NCI-H146 treated with DMSO at 0.1 percent for 48 hours (cell line): Measurements from ENCODE around the gene AOAH.

ENCODE experiments used
- DNase-seq: peaks from one replicate; lab custom pipeline; 2025; ENCODE audit not compliant: unreplicated experiment; lab: John Stamatoyannopoulos, UW

Gene AOAH

GRCh38 chr7:36692456-36692855 lies 31.8 kb downstream of the AOAH start:
- no peak for DNase-seq

- DNase-seq = no peak
These were observed 32.3 kb downstream of the AOAH start for GRCh38 chr7:36691983-36692382.

- no peak for DNase-seq
These were observed 33.6 kb downstream of the AOAH start for GRCh38 chr7:36690514-36691187.

- DNase-seq = no peak
These were observed 34.3 kb downstream of the AOAH start for GRCh38 chr7:36690041-36690440.

- no peak for DNase-seq
These were observed 37.8 kb downstream of the AOAH start for GRCh38 chr7:36686499-36686898.

GRCh38 chr7:36684954-36685353 lies 39.3 kb downstream of the AOAH start:
- no peak for DNase-seq

DNA sequence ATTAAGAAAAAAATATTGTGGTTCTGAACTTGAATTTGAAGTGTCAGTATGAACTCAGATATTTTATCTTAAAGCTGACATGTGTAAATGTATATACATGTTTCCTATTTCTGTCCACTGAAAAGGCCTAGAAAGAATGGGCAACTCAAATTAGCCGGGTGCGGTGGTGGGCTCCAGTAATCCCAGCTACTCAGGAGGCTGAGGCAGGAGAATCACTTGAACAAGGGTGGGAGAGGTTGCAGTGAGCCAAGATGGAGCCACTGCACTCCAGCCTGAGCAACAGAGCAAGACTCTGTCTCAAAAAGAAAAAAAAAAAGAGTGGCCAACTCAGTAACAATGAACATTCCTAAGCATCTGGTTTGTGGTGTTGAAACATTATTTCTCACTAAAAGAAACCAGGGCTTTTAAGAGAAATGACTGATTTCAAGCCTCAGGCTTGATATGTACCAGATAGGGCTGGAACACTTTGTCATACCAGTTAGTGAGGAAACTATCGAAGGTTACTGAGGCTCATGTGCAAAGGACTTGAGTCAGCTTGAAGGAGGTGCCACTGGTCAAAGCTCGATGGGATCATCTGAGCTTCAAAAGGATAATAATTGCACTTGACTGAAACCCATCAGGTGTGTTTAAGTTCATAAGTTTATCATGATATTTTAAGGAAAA lies 40.5 kb downstream of the AOAH start:
- DNase-seq = no peak

DNA sequence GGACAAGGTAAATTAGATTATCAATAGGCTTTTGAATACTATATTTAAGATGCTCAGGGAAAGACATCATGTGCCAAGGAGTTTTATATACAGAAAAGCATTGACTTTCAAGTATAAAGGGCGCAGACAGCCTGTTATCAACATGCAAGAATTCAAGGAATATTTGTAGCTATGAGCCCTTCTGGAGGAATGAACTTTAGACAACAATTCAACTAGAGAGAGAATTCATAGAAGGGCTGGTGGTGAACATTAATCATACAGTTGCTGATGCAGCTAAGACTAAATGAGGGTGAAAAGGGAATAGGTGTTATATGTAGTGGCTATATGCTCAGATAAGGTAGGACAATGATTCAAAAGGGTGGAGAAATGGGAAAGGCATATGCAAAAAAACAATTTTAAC lies 41.2 kb downstream of the AOAH start:
- no peak for DNase-seq

- no peak for DNase-seq
These were observed 42.2 kb downstream of the AOAH start for GRCh38 chr7:36682102-36682501.

DNA sequence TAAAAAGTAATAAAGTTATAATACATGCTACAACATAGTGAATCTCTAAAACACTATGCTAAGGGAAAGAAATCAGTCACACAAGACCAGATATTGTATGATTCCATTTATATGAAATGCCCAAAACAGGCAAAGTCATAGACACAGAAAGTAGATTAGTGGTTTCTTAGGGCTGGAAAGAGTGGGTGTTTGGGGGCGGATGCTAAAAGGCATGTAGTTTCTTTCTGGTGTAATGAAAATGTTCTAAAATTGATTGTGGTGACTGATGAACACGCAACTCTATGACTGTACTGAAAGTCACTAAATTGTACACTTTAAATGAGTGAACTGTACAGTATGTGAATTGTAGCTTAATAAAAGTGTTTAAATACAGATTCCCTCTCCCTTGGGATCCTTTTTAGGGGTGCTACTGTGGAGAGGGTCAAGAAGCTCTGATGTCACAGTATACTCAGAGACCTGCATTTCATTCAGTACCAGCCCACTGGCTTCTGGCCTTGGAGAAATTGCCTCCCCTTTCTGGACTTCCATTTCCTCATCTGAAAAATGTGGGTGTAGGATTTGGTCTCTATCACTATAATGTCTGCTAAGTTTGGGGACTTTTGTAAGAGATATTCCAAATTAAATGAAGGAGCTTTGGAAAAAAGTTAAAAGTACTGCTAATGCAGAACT lies 46.4 kb downstream of the AOAH start:
- no peak for DNase-seq

- no peak for DNase-seq
These were observed 50.6 kb downstream of the AOAH start for GRCh38 chr7:36673703-36674102.

DNA sequence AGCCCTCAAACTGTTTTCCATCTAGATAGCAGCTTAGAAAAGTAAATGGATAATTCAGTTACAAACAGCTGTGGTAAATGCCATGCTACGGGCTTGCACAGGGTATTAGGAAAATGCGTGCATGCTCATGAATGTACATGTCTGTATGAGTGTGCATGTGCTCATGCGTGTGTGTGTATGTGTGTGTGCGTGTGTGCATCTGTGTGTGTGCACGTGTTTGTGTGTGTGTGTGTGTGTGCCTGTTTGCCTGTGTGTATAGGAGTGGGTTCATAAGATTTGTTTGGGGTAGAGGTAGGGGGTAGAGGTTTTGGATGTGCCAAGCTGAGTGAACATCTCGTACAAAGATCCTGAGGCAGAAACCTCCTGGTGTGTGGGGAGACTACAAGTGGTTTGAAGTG lies 52.9 kb downstream of the AOAH start:
- no peak for DNase-seq

DNA sequence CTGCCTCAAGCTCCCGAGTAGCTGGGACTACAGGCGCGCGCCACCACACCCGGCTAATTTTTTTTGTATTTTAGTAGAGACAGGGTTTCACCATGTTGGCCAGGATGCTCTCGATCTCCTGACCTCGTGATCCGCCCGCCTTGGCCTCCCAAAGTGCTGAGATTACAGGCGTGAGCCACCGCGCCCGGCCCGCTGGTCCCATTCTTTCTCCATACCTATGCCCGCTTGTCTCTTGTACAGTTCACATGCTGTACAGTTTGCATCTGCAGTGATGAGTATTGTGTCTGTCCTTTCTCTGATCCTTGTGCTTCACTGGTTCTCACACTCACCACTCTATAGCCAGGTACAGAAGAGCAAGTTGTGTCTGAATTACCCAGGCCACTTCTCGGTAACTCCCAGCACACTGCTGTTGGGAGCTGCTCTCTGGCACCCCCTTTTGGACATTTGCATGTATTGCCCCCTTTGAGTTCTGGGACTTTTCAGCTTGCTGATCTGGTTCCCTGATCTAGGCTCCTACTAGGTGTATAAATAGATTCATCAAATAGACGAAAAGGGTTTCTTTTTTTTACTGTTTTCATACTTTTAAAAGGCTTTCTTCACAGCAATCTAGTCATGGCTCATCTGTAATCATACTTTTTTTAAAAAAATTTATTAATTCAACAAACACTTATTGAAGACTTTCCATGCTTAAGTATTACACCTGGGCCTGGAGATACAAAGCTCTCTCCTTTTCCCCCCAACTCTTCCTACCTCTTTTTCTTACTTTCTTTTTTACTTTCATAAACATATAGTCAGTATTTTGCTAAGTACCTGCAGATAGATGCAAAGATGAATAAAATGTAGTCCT lies 53.5 kb downstream of the AOAH start:
- DNase-seq = peak; percentile 70

DNA sequence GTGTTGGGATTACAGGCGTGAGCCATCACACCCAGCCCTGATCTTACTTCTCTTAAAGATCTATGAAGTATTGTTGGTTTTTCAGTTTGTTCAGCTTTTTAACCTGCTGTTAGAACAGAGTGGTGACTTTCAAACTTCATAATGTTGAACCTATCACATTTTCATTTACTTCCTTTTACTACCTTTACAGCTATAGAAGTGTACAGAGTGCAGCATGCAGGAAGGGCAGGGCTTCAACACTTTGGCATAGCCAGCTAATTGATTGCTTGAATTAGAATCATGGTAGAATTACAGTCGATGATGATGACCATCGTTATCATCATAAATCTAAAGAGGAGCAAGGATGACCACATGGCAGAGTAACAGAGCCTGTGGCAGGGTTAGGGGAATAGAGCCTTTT lies 55.5 kb downstream of the AOAH start:
- DNase-seq = no peak

DNA sequence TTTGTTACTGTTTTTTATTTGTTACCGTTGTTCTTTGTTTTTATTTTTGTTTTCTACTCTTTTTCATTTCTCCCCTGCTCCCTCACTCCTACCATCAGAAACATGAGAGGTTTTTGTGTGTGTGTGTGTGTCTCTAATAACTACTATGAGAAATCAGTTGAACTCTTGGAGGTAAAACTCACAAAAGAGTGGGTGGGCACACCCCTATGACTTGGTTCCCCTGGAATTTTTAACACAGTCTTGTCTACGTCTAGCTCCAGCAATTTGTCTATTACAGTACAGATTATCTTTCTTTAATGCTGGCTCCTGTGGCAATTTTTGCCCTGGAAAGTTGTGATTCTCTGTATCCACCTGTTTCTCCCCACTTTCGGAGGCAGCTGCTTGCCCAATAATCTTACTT lies 56.2 kb downstream of the AOAH start:
- DNase-seq = no peak

- DNase-seq = no peak
These were observed 57.1 kb downstream of the AOAH start for GRCh38 chr7:36667007-36667745.

DNA sequence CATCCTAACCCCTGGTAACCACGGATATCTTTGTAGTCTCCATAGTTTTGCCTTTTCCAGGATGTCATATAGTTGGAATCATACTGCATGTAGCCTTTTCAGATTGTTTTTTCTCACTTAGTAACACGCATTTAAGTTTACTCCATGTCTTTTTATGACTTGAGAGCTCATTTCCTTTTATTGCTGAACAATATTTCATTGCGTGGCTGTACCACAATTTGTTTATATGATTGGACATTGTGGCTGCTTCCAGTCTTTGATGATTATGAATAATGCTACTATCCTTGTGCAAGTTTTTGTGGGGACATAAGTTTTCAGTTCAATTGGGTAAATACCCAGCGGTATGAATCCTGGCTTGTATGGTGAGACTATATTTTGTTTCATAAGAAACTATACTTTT lies 60.8 kb downstream of the AOAH start:
- DNase-seq = no peak

GRCh38 chr7:36661135-36661840 lies 63.0 kb downstream of the AOAH start:
- no peak for DNase-seq

DNA sequence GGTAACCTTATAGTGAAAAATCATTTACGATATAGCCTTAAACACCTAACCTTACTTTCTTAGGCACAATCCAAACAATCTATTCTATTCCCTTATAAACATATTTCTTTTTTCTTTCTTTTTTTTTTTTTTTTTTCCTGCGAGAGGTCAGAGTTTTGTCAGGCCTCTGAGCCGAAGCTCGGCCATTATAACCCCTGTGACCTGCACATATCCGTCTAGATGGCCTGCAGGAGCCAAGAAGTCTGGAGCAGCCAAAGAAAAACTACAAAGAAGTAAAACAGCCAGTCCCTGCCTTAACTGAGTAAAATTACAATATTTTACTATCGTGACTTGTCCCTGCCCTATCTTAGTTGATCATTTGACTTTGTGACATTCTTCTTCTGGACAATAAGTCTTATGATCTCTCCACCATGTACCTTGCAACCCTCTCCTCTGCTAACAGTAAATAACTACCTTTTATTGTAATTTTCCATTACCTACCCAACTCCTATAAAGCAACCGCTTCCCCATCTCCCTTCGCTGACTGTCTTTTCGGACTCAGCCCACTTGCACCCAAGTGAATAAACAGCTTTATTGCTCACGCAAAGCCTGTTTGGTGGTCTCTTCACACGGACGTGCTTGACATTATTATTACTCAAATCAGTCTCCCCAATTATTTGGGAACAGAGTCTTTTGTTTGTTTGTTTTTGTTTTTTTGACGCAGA lies 64.5 kb downstream of the AOAH start:
- no peak for DNase-seq

- DNase-seq = peak; percentile 64
These were observed 65.2 kb downstream of the AOAH start for GRCh38 chr7:36659172-36659516.
